ENCODE measurements around the gene HLA-DMB. TPM values are rescaled to one million over a fixed set of nuclear protein-coding genes. Genes with fewer than 3 reads are reported as not detected.

HLA-DMB gene
- total RNA-seq, 1 donor from 2014 or later: 26.8 TPM

DNA sequence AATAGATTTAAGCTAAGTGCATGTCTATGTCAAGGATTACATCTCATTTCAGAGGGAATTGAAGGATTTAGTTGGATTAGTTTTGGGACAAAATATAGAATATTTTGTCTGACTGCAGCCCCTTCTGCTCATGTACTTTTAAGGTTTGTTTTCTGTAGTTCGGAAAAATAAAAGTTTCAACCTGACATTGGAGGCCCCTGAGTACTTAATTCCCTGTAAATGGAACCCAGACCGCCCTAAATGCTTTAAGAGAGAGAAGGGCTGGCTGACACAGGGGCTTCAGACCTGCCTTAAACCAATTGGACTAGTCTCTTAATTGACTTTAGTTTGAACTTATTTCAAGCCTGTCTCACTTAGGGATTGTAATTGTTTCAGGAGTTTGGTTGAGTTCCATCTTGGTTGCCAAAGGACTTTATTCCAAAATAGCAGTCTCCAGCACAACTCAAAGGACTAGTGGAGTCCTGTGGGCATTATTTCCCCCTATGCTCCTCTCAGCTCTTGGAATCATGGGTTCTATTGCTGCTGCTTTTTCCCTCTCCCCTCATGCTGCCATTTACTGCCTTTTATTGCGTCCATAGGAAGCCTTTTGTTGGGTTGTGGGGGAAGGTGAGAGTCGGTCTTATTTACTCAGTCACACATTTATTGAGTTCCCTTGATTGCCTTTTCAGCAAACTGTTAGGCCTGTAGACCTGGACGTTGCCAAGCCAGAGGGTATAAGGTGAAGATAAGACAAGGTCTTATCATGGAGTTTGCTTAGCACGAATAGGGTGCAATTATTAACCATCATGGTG lies 42.1 kb upstream of the HLA-DMB start:
- intact Hi-C loops (cut with DNase I): no loop called here
- TF ChIP-seq, protein P1, sequence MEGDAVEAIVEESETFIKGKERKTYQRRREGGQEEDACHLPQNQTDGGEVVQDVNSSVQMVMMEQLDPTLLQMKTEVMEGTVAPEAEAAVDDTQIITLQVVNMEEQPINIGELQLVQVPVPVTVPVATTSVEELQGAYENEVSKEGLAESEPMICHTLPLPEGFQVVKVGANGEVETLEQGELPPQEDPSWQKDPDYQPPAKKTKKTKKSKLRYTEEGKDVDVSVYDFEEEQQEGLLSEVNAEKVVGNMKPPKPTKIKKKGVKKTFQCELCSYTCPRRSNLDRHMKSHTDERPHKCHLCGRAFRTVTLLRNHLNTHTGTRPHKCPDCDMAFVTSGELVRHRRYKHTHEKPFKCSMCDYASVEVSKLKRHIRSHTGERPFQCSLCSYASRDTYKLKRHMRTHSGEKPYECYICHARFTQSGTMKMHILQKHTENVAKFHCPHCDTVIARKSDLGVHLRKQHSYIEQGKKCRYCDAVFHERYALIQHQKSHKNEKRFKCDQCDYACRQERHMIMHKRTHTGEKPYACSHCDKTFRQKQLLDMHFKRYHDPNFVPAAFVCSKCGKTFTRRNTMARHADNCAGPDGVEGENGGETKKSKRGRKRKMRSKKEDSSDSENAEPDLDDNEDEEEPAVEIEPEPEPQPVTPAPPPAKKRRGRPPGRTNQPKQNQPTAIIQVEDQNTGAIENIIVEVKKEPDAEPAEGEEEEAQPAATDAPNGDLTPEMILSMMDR (IDR thresholded peaks at IDR 0.05): no peak
- Histone ChIP-seq H3K9me3 (no peaks in the 10 kb centered on the region), H3K4me3 (no peak overlapping the region), H3K4me1 (peaks cover 0 to 6% of the 10 kb centered on the region in 2 donors), H3K27ac (peak overlapping the region in 1 of 2 donors; percentile 12), H3K27me3 (no peaks in the 10 kb centered on the region), H3K36me3 (peaks cover 42 to 43% of the 10 kb centered on the region in 2 donors)
- no peak for DNase-seq (ENCODE audit: low spot score in 2 of 2)

DNA sequence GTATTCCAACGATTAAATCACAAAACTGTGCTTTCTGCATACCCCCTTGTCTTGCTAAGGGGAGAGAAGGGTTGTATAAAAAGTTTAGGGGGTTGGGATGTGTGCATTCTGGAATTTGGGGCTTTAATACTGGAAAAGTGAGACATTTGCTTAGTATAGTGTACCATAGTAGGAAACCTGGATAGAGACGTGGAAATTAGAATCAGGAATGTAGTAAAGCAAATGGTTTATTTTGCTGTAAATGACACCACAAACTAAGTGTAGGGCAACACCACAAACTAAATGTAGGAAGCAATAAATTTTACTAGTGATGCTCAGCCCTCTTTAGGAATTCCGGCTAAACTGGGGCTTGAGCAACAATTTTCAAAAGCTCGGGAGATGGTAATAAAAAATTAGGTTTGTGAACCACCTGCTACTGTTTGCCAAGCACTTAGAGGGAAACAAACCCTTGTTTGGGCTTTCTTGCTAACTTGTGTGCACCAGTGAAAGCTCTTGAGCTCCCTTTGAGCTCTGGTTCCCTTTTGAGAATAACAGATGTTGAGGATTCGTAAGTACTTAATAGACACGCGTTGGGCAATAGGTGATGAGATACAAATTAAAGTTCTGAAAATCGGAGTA lies 41.4 kb upstream of the HLA-DMB start:
- H3K36me3 ChIP-seq: peaks cover 49 to 50% of the 10 kb centered on the region in 2 donors
- TF ChIP-seq, protein P1 (IDR thresholded peaks at IDR 0.05): no peak

DNA sequence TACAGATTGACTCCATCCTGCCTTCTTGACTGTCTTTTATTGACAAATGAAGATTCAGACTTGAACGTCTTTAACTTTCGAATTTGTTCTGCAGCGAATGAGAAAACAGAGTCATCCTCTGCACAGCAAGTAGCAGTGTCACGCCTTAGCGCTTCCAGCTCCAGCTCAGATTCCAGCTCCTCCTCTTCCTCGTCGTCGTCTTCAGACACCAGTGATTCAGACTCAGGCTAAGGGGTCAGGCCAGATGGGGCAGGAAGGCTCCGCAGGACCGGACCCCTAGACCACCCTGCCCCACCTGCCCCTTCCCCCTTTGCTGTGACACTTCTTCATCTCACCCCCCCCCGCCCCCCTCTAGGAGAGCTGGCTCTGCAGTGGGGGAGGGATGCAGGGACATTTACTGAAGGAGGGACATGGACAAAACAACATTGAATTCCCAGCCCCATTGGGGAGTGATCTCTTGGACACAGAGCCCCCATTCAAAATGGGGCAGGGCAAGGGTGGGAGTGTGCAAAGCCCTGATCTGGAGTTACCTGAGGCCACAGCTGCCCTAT lies 39.7 kb upstream of the HLA-DMB start:
- no peaks in the 10 kb centered on the region for H3K27me3 ChIP-seq
- peaks cover 3 to 20% of the 10 kb centered on the region in 2 donors for H3K4me1 ChIP-seq
- no peak overlapping the region for H3K4me3 ChIP-seq
- TF ChIP-seq, protein P1 (IDR thresholded peaks at IDR 0.05): no peak
- intact Hi-C loops (cut with DNase I): no loop called here
- no peak for DNase-seq (ENCODE audit: low spot score in 2 of 2)
- H3K36me3 ChIP-seq: peaks cover 65 to 66% of the 10 kb centered on the region in 2 donors
- H3K9me3 ChIP-seq: no peaks in the 10 kb centered on the region
- H3K27ac ChIP-seq: no peak overlapping the region

More for the DNA sequence above, 41.4 kb upstream of the HLA-DMB start:
- no peak overlapping the region for H3K27ac ChIP-seq
- H3K4me1 ChIP-seq: peaks cover 0 to 8% of the 10 kb centered on the region in 2 donors
- no peaks in the 10 kb centered on the region for H3K9me3 ChIP-seq
- no peak for DNase-seq (ENCODE audit: low spot score in 2 of 2)
- intact Hi-C loops (cut with DNase I): no loop called here
- H3K4me3 ChIP-seq: no peak overlapping the region
- no peaks in the 10 kb centered on the region for H3K27me3 ChIP-seq

DNA sequence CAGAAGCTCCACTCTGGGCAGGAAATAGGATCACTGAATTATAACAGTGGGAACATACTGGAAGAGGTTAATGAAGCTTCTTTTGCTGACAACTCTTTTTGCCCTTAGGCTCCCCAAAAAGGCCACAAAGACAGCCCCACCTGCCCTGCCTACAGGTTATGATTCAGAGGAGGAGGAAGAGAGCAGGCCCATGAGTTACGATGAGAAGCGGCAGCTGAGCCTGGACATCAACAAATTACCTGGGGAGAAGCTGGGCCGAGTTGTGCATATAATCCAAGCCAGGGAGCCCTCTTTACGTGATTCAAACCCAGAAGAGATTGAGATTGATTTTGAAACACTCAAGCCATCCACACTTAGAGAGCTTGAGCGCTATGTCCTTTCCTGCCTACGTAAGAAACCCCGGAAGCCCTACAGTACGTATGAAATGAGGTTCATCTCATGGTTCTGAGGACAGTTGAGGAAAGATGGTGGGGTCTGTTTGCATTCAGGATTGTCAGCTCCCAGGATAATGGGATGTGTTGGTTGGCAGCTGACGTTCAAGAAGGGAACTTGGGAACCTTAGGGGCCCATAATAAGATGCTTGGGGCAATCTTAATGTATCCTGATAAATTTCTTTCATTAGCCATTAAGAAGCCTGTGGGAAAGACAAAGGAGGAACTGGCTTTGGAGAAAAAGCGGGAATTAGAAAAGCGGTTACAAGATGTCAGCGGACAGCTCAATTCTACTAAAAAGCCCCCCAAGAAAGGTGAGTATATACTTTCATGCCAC lies 39.1 kb upstream of the HLA-DMB start:
- TF ChIP-seq, protein P1 (IDR thresholded peaks at IDR 0.05): no peak
- peaks cover 71 to 72% of the 10 kb centered on the region in 2 donors for H3K36me3 ChIP-seq
- intact Hi-C loops (cut with DNase I): loop anchor here (10.0 kb wide), 3 partner anchors 435 to 1355 kb away; partner anchors contain the start of genes CUTA, HSPA1A, HSPA1L and PHF1
- no peak overlapping the region for H3K4me3 ChIP-seq
- H3K27me3 ChIP-seq: no peaks in the 10 kb centered on the region
- H3K27ac ChIP-seq: no peak overlapping the region
- no peak for DNase-seq (ENCODE audit: low spot score in 2 of 2)
- no peaks in the 10 kb centered on the region for H3K9me3 ChIP-seq
- H3K4me1 ChIP-seq: peaks cover 3 to 27% of the 10 kb centered on the region in 2 donors

DNA sequence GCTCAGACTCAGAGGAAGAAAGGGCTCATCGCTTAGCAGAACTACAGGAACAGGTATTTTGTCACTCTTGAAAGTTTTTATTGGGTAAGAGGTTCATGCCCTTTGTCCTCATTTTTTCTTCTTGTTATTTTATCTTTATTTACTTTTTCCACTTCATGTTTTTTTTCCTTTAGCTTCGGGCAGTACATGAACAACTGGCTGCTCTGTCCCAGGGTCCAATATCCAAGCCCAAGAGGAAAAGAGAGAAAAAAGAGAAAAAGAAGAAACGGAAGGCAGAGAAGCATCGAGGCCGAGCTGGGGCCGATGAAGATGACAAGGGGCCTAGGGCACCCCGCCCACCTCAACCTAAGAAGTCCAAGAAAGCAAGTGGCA lies 37.1 kb upstream of the HLA-DMB start:
- TF ChIP-seq, protein P1 (IDR thresholded peaks at IDR 0.05): no peak
- peak overlapping the region in 1 of 2 donors; percentile 33 for H3K27ac ChIP-seq
- no peak for DNase-seq (ENCODE audit: low spot score in 2 of 2)
- no peaks in the 10 kb centered on the region for H3K9me3 ChIP-seq
- peaks cover 76 to 87% of the 10 kb centered on the region in 2 donors for H3K36me3 ChIP-seq
- H3K4me1 ChIP-seq: peaks cover 3 to 31% of the 10 kb centered on the region in 2 donors
- intact Hi-C loops (cut with DNase I): loop anchor here (10.0 kb wide), 3 partner anchors 437 to 1353 kb away; partner anchors contain the start of genes CUTA, HSPA1A, HSPA1L and PHF1
- H3K27me3 ChIP-seq: no peaks in the 10 kb centered on the region
- no peak overlapping the region for H3K4me3 ChIP-seq

All from ascending aorta (tissue), 2 donors.